ENCODE results near the gene TP53BP2.

GRCh38 chr1:223759273-223759672, 86.5 kb downstream of the TP53BP2 start:
- TF ChIP-seq CTCF (IDR thresholded peaks at IDR 0.05; ENCODE audit: insufficient read depth, low read depth, low read length) = no peak
- TF ChIP-seq EZH2 (IDR thresholded peaks at IDR 0.05; ENCODE audit: insufficient read depth, low read length) = no peak

All from astrocyte (in vitro differentiated cells and primary cell).